ENCODE measurements around the gene OVOL2. TPM values are rescaled to one million over a fixed set of nuclear protein-coding genes. Genes with fewer than 3 reads are reported as not detected.

Gene OVOL2
- total and polyA plus RNA-seq, 10 of the 15 experiments (the other 5 are each of a cell fraction or from before 2014, with no cell fraction given), result not detected

GRCh38 chr20:18048176-18048575, 9.5 kb downstream of the OVOL2 start:
- no TSS peak for BruUV-seq (replicated peaks)
- no peak overlapping the region for H3K4me2 ChIP-seq (ENCODE audit: control insufficient read depth, insufficient read depth)
- POLR2A ChIA-PET, result interaction anchor here (0.8 to 1.0 kb wide), 2 partner anchors 9 to 44 kb away, joined by 3 read pairs; no protein-coding TSS in a partner anchor

More at GRCh38 chr20:18048176-18048575, 9.5 kb downstream of the OVOL2 start:
- Histone ChIP-seq H3K27ac (ENCODE audit: control insufficient read depth, insufficient read depth) (no peak overlapping the region), H4K20me1 (ENCODE audit: control insufficient read depth, insufficient read depth) (no peaks in the 10 kb centered on the region), H3K9ac (ENCODE audit: control insufficient read depth, insufficient read depth, low read length) (no peak overlapping the region), H3K79me2 (ENCODE audit: control insufficient read depth, insufficient read depth, low read length) (no peaks in the 10 kb centered on the region), H3K27me3 (replicated peaks in 1 of 2; ENCODE audit: control insufficient read depth in 2 of 2, insufficient read depth in 2 of 2, low read length in 1 of 2) (no peaks in the 10 kb centered on the region; a peak in 1 of 4 replicates), H3K4me1 (ENCODE audit: control insufficient read depth, insufficient read depth, low read length) (no peaks in the 10 kb centered on the region), H3K36me3 (ENCODE audit: control insufficient read depth in 2 of 2, insufficient read depth in 2 of 2, low read length in 1 of 2) (no peaks in the 10 kb centered on the region), H3K9me3 (replicated peaks; ENCODE audit: control insufficient read depth, insufficient read depth, low read length) (no peaks in the 10 kb centered on the region), H2AFZ (ENCODE audit: control insufficient read depth, low read depth, low read length) (no peak overlapping the region), H3K4me3 (no peak overlapping the region)
- FAIRE-seq (no peak), ATAC-seq (no peak), DNase-seq (ENCODE audit: low read depth, low spot score) (no peak)
- TF ChIP-seq KDM1A (IDR thresholded peaks at IDR 0.05; ENCODE audit: borderline replicate concordance), result no peak
- TF ChIP-seq RBBP5 (conservative IDR thresholded peaks at IDR 0.05), result no peak
- TF ChIP-seq KAT2A (conservative IDR thresholded peaks at IDR 0.05; ENCODE audit: control insufficient read depth, low read depth, low read length), result no peak
- TF ChIP-seq SREBF2 (IDR thresholded peaks at IDR 0.05; ENCODE audit: low read length), result no peak
- no peak for TF ChIP-seq CEBPB (IDR thresholded peaks at IDR 0.05; ENCODE audit: borderline replicate concordance in 1 of 2, low read depth in 2 of 2, low read length in 2 of 2)
- TF ChIP-seq POLR2AphosphoS2 (IDR thresholded peaks at IDR 0.05; ENCODE audit: low read depth, low read length), result no peak
- no peak for TF ChIP-seq ATF7 (IDR thresholded peaks at IDR 0.05; ENCODE audit: low read depth)
- TF ChIP-seq POLR2AphosphoS5 (IDR thresholded peaks at IDR 0.05; ENCODE audit: low read length), result no peak
- TF ChIP-seq FOS (IDR thresholded peaks at IDR 0.05; ENCODE audit: borderline replicate concordance, extremely low read depth, insufficient read length), result no peak
- TF ChIP-seq ASH2L (IDR thresholded peaks at IDR 0.05; ENCODE audit: borderline replicate concordance, low read depth), result no peak
- no peak for TF ChIP-seq ZNF622 (IDR thresholded peaks at IDR 0.05)
- TF ChIP-seq NKRF (conservative IDR thresholded peaks at IDR 0.05), result no peak
- no peak for TF ChIP-seq STAT1 (conservative IDR thresholded peaks at IDR 0.05)
- no peak for TF ChIP-seq CBX3 (IDR thresholded peaks at IDR 0.05; ENCODE audit: borderline replicate concordance, low read depth)
- no peak for TF ChIP-seq EZH2 (IDR thresholded peaks at IDR 0.05; ENCODE audit: borderline replicate concordance, control insufficient read depth, low read depth, low read length)
- no peak for TF ChIP-seq YY1 (IDR thresholded peaks at IDR 0.05; ENCODE audit: low read depth, low read length)
- 70% methylated on average over 5 of the region's 5 CpGs for WGBS (ENCODE audit: insufficient coverage, insufficient replicate concordance, low lambda C conversion rate, missing lambda C conversion rate)
- CTCF ChIA-PET, result interaction anchor here (1.1 kb wide), 1 partner anchor 228 kb away, joined by 3 read pairs; no protein-coding TSS in a partner anchor
- in situ Hi-C loops (cut with MboI), result no loop called here
- intact Hi-C loops (cut with micrococcal nuclease; ENCODE audit: unreplicated experiment), result no loop called here
- RAD21 ChIA-PET (ENCODE audit: unreplicated experiment), result interaction anchor here (0.9 kb wide), 1 partner anchor 28 kb away, joined by 4 read pairs; no protein-coding TSS in a partner anchor
- SMC1A ChIA-PET (ENCODE audit: uncharacterized antibody, unreplicated experiment), result interaction anchor here (1.1 kb wide), 1 partner anchor 92 kb away, joined by 5 read pairs; no protein-coding TSS in a partner anchor
